ENCODE data around the gene SPATA16.

Gene SPATA16

GRCh38 chr3:173008978-173009377 lies 132.1 kb downstream of the SPATA16 start:
- no peak overlapping the region for H3K4me3 ChIP-seq (ENCODE audit: low read depth, low read length)
- no peaks in the 10 kb centered on the region for H3K27me3 ChIP-seq (replicated peaks)
- DNase-seq = no peak
- TF ChIP-seq CTCF (IDR thresholded peaks at IDR 0.05; ENCODE audit: low read depth, low read length, missing control alignments) = no peak
- no peak overlapping the region for H3K27ac ChIP-seq
- in situ Hi-C loops (cut with HindIII; ENCODE audit: low pct_ligation_motif_present, low sequenced_read_pairs) = no loop called here
- H3K36me3 ChIP-seq (replicated peaks) = no peaks in the 10 kb centered on the region

GRCh38 chr3:173007079-173007723 lies 133.8 kb downstream of the SPATA16 start:
- Histone ChIP-seq H3K36me3 (replicated peaks) (no peaks in the 10 kb centered on the region), H3K27me3 (replicated peaks) (no peaks in the 10 kb centered on the region), H3K4me3 (ENCODE audit: low read depth, low read length) (no peak overlapping the region), H3K27ac (no peak overlapping the region)
- no peak for DNase-seq
- in situ Hi-C loops (cut with HindIII; ENCODE audit: low pct_ligation_motif_present, low sequenced_read_pairs) = no loop called here
- TF ChIP-seq CTCF (IDR thresholded peaks at IDR 0.05; ENCODE audit: low read depth, low read length, missing control alignments) = no peak

- DNase-seq = no peak
- Histone ChIP-seq H3K27ac (no peak overlapping the region), H3K4me3 (ENCODE audit: low read depth, low read length) (no peak overlapping the region), H3K27me3 (replicated peaks) (no peaks in the 10 kb centered on the region), H3K36me3 (replicated peaks) (no peaks in the 10 kb centered on the region)
- no peak for TF ChIP-seq CTCF (IDR thresholded peaks at IDR 0.05; ENCODE audit: low read depth, low read length, missing control alignments)
- in situ Hi-C loops (cut with HindIII; ENCODE audit: low pct_ligation_motif_present, low sequenced_read_pairs) = no loop called here
Measured at GRCh38 chr3:173006006-173006405, 135.0 kb downstream of the SPATA16 start.

- no peaks in the 10 kb centered on the region for H3K36me3 ChIP-seq (replicated peaks)
- TF ChIP-seq CTCF (IDR thresholded peaks at IDR 0.05; ENCODE audit: low read depth, low read length, missing control alignments) = no peak
- no peaks in the 10 kb centered on the region for H3K27me3 ChIP-seq (replicated peaks)
- DNase-seq = no peak
- H3K4me3 ChIP-seq (ENCODE audit: low read depth, low read length) = no peak overlapping the region
- no peak overlapping the region for H3K27ac ChIP-seq
- in situ Hi-C loops (cut with HindIII; ENCODE audit: low pct_ligation_motif_present, low sequenced_read_pairs) = no loop called here
Measured at GRCh38 chr3:173004681-173005080, 136.4 kb downstream of the SPATA16 start.

- no peaks in the 10 kb centered on the region for H3K27me3 ChIP-seq (replicated peaks)
- no peak overlapping the region for H3K4me3 ChIP-seq (ENCODE audit: low read depth, low read length)
- H3K27ac ChIP-seq = no peak overlapping the region
- DNase-seq = no peak
- no peak for TF ChIP-seq CTCF (IDR thresholded peaks at IDR 0.05; ENCODE audit: low read depth, low read length, missing control alignments)
- in situ Hi-C loops (cut with HindIII; ENCODE audit: low pct_ligation_motif_present, low sequenced_read_pairs) = no loop called here
- no peaks in the 10 kb centered on the region for H3K36me3 ChIP-seq (replicated peaks)
Measured at GRCh38 chr3:173003956-173004355, 137.1 kb downstream of the SPATA16 start.

- Histone ChIP-seq H3K27ac (no peak overlapping the region), H3K4me3 (ENCODE audit: low read depth, low read length) (no peak overlapping the region), H3K27me3 (replicated peaks) (no peaks in the 10 kb centered on the region), H3K36me3 (replicated peaks) (no peaks in the 10 kb centered on the region)
- no peak for TF ChIP-seq CTCF (IDR thresholded peaks at IDR 0.05; ENCODE audit: low read depth, low read length, missing control alignments)
- DNase-seq = no peak
- in situ Hi-C loops (cut with HindIII; ENCODE audit: low pct_ligation_motif_present, low sequenced_read_pairs) = no loop called here
Measured at GRCh38 chr3:173003471-173003870, 137.6 kb downstream of the SPATA16 start.

Measured in brain microvascular endothelial cell (primary cell).